Adrenal gland (tissue), 5 donors: ENCODE measurements around the gene NLGN4X.

ENCODE experiments used
- POLR2A ChIP-seq, 2 donors: fragments of 450-650 bp; IDR thresholded peaks; one replicate each; pipeline ENCODE4 v1.6.1; 2017; ENCODE audit warnings: antibody characterized with exemption in 2 of 2, mild to moderate bottlenecking in 2 of 2, moderate library complexity in 1 of 2
- TF ChIP-seq, protein P1 (sequence below), 6 experiments: fragments of 450-650 bp in 4 of 6; fragments of 200-600 bp in 2 of 6; sonication (generic) in 1 of 6; IDR thresholded peaks; 1 replicate in 5 of 6; 2 replicates in 1 of 6; pipeline versions ENCODE4 v1.5.1 to v1.8.0; 2016 to 2021; ENCODE audit warnings: antibody characterized with exemption in 6 of 6, mild to moderate bottlenecking in 2 of 6, moderate library complexity in 1 of 6
- donor health status: DM: no; HTN: no; CAD: no.

DNA sequence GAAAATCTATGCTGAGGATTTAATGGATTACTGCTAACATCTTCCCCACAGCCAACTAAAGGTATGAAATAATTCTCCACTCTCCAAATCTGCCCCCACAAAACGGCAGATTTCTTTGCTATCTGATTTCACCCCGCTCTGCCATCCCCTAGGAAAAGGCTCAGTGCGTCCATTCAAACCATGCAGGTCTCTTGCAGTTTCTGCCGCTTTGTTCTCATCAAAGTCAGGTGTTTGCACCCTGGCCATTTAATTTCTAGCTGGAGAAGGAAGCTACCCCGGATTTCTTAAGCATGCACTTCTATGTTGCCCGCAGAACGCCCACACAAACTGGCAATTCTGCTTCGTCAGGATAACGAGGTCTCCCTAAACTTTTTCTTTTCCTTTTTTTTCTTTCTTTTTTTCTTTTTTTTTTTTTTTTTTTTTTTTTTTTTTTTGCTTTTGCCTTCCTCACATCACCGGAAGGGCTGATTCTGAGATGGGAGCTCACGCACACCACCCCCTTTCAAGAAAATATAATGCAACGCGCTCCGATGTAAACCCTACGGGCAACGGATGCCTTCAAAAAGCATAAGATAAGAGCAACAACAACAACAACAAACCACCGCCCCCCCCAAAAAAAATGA, 3.3 kb downstream of the NLGN4X start:
- TF ChIP-seq, protein P1, sequence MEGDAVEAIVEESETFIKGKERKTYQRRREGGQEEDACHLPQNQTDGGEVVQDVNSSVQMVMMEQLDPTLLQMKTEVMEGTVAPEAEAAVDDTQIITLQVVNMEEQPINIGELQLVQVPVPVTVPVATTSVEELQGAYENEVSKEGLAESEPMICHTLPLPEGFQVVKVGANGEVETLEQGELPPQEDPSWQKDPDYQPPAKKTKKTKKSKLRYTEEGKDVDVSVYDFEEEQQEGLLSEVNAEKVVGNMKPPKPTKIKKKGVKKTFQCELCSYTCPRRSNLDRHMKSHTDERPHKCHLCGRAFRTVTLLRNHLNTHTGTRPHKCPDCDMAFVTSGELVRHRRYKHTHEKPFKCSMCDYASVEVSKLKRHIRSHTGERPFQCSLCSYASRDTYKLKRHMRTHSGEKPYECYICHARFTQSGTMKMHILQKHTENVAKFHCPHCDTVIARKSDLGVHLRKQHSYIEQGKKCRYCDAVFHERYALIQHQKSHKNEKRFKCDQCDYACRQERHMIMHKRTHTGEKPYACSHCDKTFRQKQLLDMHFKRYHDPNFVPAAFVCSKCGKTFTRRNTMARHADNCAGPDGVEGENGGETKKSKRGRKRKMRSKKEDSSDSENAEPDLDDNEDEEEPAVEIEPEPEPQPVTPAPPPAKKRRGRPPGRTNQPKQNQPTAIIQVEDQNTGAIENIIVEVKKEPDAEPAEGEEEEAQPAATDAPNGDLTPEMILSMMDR (IDR thresholded peaks at IDR 0.05) = no peak
- TF ChIP-seq POLR2A (IDR thresholded peaks at IDR 0.05) = no peak
